ENCODE results near the gene SLC25A47.

The SLC25A47 gene

DNA sequence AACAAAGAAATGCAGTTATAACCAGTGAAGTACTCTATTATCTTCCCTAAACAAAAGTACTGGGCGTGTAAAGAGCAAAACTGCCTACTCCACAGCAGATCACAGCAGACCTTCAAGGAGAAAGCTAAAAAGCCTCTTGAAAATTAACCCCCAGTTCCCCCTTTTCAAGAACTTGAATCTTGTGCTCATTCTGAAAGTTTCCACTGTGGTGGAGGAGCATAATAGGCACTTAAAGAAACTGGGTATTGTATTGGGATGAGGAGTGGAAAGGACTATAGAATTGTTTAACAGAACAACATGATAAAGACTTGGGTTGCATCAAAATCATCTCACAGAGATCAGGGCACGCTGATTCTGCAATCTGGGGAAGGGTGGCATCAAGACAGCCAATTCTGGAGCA is 51.1 kb downstream of the SLC25A47 start:
- no peak for DNase-seq (ENCODE audit: extremely low read depth in 1 of 2, low read depth in 1 of 2)

GRCh38 chr14:100374876-100375265 is 51.7 kb downstream of the SLC25A47 start:
- no peak for DNase-seq (ENCODE audit: extremely low read depth in 1 of 2, low read depth in 1 of 2)

- no peak for DNase-seq (ENCODE audit: extremely low read depth in 1 of 2, low read depth in 1 of 2)
Observed at GRCh38 chr14:100375266-100375962, 52.3 kb downstream of the SLC25A47 start.

- peak; percentile 73 to 89 for DNase-seq (ENCODE audit: extremely low read depth in 1 of 2, low read depth in 1 of 2)
Observed at GRCh38 chr14:100375963-100376735, 53.0 kb downstream of the SLC25A47 start, which contains the start of gene WDR25. Gene WDR25, plus strand, starts transcription at chr14:100376485.

GRCh38 chr14:100376751-100377171 is 53.6 kb downstream of the SLC25A47 start:
- DNase-seq (ENCODE audit: extremely low read depth in 1 of 2, low read depth in 1 of 2) = no peak
